NB4 (cell line): ENCODE results near the gene PRMT7.

Experiments used
- DNase-seq: peaks from one replicate; pipeline ENCODE4 v3.0.0; 2010; ENCODE audit warnings: low read depth
- H3K4me3 ChIP-seq: one replicate; pipeline ENCODE4 v1.5.1; 2011; ENCODE audit warnings: mild to moderate bottlenecking, low read depth, low read length, moderate library complexity
- MYC ChIP-seq: IDR thresholded peaks from 2 replicates; pipeline ENCODE4 v1.6.1; 2011; ENCODE audit warnings: low read depth, low read length
- POLR2A ChIP-seq: IDR thresholded peaks from 2 replicates; pipeline ENCODE4 v1.6.1; 2011; ENCODE audit warnings: mild to moderate bottlenecking; ENCODE audit not compliant: insufficient read length; ENCODE audit errors: extremely low read depth
- TF ChIP-seq, protein P1 (sequence below): IDR thresholded peaks from 2 replicates; pipeline ENCODE4 v1.6.1; 2011; ENCODE audit warnings: low read depth, low read length
- TF ChIP-seq, protein P2 (sequence below): IDR thresholded peaks from one replicate; pipeline ENCODE4 v1.5.1; 2012; ENCODE audit warnings: low read depth, low read length

PRMT7 gene

DNA sequence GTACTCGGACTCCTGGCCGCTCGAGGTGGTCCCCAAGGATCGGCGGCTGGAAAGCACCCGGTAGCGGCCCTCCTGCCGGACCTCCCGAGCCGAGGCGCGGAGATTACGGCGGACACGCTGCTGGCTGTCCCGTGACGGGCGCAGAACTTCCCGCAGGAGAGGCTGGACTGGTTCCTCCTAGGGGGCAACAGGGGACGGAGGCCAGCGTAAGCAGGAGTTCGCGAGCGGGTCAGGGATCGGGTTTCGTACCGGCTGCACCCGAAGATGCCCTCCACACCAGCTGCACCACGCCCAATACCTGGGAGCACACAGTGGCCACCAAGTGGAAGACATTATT is 414 bp upstream of the PRMT7 start:
- TF ChIP-seq, protein P1, sequence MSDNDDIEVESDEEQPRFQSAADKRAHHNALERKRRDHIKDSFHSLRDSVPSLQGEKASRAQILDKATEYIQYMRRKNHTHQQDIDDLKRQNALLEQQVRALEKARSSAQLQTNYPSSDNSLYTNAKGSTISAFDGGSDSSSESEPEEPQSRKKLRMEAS: no peak
- no peak for TF ChIP-seq MYC
- TF ChIP-seq POLR2A: no peak
- TF ChIP-seq, protein P2, sequence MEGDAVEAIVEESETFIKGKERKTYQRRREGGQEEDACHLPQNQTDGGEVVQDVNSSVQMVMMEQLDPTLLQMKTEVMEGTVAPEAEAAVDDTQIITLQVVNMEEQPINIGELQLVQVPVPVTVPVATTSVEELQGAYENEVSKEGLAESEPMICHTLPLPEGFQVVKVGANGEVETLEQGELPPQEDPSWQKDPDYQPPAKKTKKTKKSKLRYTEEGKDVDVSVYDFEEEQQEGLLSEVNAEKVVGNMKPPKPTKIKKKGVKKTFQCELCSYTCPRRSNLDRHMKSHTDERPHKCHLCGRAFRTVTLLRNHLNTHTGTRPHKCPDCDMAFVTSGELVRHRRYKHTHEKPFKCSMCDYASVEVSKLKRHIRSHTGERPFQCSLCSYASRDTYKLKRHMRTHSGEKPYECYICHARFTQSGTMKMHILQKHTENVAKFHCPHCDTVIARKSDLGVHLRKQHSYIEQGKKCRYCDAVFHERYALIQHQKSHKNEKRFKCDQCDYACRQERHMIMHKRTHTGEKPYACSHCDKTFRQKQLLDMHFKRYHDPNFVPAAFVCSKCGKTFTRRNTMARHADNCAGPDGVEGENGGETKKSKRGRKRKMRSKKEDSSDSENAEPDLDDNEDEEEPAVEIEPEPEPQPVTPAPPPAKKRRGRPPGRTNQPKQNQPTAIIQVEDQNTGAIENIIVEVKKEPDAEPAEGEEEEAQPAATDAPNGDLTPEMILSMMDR: no peak
- H3K4me3 ChIP-seq: peak overlapping the region; percentile 97
- DNase-seq: no peak

- TF ChIP-seq, protein P2: no peak
- TF ChIP-seq, protein P1: no peak
- no peak for TF ChIP-seq MYC
- TF ChIP-seq POLR2A: no peak
- H3K4me3 ChIP-seq: no peak overlapping the region
- DNase-seq: no peak
Observed at GRCh38 chr16:68313116-68313515, 2.3 kb downstream of the PRMT7 start.

DNA sequence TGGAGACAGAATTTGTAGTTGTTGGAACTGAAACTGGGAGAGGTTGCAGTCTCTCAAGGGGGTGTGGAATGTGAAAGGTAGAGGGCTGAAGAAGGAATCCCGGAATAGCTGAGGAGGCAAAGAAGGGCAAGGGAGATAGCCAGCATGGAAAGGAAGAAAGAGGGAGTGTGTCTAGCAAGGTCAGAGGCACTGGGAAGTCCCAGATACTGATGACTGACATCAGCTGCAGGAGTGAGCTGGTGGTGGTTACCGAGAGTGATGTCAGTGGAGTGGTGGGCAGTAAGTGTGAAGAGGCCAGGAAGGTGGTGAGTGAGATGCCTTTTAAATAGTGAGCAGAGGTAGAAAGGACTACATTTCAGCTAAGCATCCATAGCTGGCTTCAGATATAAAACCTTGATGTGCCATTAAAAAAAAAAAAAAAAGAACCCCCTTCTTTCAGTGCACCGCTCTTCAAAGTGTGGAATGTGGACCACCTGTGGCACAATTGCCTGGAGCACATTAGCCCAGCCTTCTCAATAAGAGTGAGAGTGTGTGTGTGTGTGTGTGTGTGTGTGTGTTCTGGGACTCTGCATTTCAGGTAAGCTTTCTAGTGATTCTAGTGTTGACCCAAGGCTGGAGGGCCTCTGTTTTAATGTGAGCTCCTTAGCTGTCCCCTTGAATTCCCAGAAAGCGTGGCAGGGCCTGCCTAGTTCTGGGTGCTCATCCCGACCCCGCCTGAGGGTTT is 8.5 kb downstream of the PRMT7 start:
- no peak overlapping the region for H3K4me3 ChIP-seq
- no peak for DNase-seq
- no peak for TF ChIP-seq POLR2A
- no peak for TF ChIP-seq MYC
- TF ChIP-seq, protein P1: no peak
- TF ChIP-seq, protein P2: no peak

DNA sequence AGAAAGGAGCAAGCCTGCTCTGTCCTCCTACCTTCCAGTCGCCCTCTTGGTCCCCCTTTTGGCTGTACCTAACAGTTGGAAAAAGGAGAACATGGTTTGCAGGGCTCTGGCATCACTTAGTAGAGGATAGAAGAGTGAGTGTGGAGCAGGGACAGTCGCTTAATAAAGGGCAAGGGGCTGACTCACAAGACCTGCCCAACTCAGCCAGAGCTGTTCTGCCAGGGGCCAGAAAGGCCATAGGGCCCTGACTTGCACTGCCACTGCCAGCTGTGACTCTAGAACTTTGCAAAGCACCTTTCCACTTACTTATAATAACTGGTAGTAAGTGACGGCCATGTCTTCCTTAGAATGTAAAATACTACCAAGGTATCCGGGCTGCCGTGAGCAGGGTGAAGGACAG is 13.5 kb downstream of the PRMT7 start:
- TF ChIP-seq POLR2A (no peak), MYC (no peak)
- TF ChIP-seq, protein P1: no peak
- TF ChIP-seq, protein P2: no peak
- H3K4me3 ChIP-seq: no peak overlapping the region
- DNase-seq: no peak

GRCh38 chr16:68324780-68325357 is 14.1 kb downstream of the PRMT7 start:
- no peak for DNase-seq
- H3K4me3 ChIP-seq: no peak overlapping the region
- no peak for TF ChIP-seq POLR2A
- TF ChIP-seq, protein P1: no peak
- no peak for TF ChIP-seq MYC
- TF ChIP-seq, protein P2: no peak
